Osteoblast (primary cell): ENCODE measurements around the gene CBLB. TPM values are rescaled to one million over a fixed set of nuclear protein-coding genes. Genes with fewer than 3 reads are reported as not detected.

Experiments used
- DNase-seq: peaks from one replicate; pipeline ENCODE4 v3.0.0; 2011; ENCODE audit warnings: low spot score, mixed read lengths; ENCODE audit not compliant: insufficient read length; ENCODE audit errors: missing footprints
- H2AFZ ChIP-seq: 2 replicates; pipeline ENCODE4 v1.6.0; 2011; ENCODE audit warnings: mild to moderate bottlenecking, low read length
- H3K27ac ChIP-seq: 2 replicates; pipeline ENCODE4 v1.5.1; 2011; ENCODE audit warnings: mild to moderate bottlenecking, low read depth, low read length, moderate library complexity
- H3K27me3 ChIP-seq: 2 replicates; pipeline ENCODE4 v1.6.0; 2012; ENCODE audit warnings: mild to moderate bottlenecking, control low read depth, inconsistent platforms, low read length, moderate library complexity; ENCODE audit not compliant: insufficient read depth
- H3K36me3 ChIP-seq: 2 replicates; pipeline ENCODE4 v1.5.1; 2011; ENCODE audit warnings: mild to moderate bottlenecking, low read length, control low read depth, moderate library complexity; ENCODE audit not compliant: insufficient read depth
- H3K4me1 ChIP-seq: 2 replicates; pipeline ENCODE4 v1.5.1; 2011; ENCODE audit warnings: mild to moderate bottlenecking, low read length, control low read depth, moderate library complexity; ENCODE audit not compliant: insufficient read depth
- H3K4me2 ChIP-seq: 2 replicates; pipeline ENCODE4 v1.6.0; 2011; ENCODE audit warnings: mild to moderate bottlenecking, low read length; ENCODE audit not compliant: insufficient read depth
- H3K4me3 ChIP-seq: fragments of 200-600 bp; sonication (generic); 3 replicates; pipeline ENCODE4 v1.5.1; 2012; ENCODE audit warnings: mild to moderate bottlenecking, low read length, inconsistent platforms; ENCODE audit not compliant: insufficient read depth
- H3K79me2 ChIP-seq: 2 replicates; pipeline ENCODE4 v1.6.0; 2012; ENCODE audit warnings: mild to moderate bottlenecking, low read length, control low read depth, inconsistent platforms; ENCODE audit not compliant: insufficient read depth
- H3K9me3 ChIP-seq: 2 replicates; pipeline ENCODE4 v1.5.1; 2011; ENCODE audit warnings: low read depth, low read length, control low read depth
- H4K20me1 ChIP-seq: 2 replicates; pipeline ENCODE4 v1.6.0; 2012; ENCODE audit warnings: mild to moderate bottlenecking, low read length, control low read depth; ENCODE audit not compliant: insufficient read depth
- total RNA-seq: library from RNA; depleted of rRNA; stranded (reverse); fragments of >200 nt; gene quantifications from 2 replicates; pipeline ENCODE4 v1.2.3, GENCODE V29; 2012
- TF ChIP-seq, protein P1 (sequence below): IDR thresholded peaks from 2 replicates; pipeline ENCODE4 v1.5.1; 2011; ENCODE audit warnings: mild to moderate bottlenecking, low read depth, low read length, moderate library complexity; ENCODE audit errors: extremely low read depth

The CBLB gene
- total RNA-seq, 1 donor = 128 TPM

DNA sequence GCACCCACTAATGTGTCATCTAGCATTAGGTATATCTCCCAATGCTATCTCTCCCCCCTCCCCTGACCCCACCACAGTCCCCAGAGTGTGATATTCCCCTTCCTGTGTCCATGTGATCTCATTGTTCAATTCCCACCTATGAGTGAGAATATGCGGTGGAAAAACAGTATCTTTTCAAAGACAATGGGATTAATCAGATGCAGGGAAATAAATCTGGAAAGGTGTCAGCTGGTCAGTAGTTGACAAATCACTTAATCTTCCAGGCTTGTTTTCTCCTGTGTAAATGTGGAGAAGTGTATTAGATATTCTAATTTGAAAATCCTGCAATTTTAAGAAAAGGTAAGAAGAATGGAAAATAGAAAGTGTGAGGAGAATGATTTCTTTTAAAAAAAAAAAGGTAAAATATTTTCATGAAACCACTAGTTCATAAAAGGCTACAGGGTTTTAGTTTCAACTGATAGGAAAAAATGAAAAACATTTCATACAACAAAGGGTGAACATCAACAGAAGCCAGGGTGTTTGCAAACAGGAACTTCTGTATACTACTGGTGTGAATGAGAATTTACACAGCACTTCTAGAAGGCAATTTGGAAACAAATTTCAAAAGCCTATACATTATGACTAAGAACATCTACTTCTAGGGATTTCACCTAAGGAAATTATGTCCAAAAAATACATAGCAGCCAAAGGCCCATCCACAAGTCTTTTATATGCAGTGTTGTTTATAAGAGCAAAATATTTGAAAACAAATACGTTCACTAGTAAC, 113.5 kb downstream of the CBLB start:
- peaks cover 28% of the 10 kb centered on the region for H4K20me1 ChIP-seq

DNA sequence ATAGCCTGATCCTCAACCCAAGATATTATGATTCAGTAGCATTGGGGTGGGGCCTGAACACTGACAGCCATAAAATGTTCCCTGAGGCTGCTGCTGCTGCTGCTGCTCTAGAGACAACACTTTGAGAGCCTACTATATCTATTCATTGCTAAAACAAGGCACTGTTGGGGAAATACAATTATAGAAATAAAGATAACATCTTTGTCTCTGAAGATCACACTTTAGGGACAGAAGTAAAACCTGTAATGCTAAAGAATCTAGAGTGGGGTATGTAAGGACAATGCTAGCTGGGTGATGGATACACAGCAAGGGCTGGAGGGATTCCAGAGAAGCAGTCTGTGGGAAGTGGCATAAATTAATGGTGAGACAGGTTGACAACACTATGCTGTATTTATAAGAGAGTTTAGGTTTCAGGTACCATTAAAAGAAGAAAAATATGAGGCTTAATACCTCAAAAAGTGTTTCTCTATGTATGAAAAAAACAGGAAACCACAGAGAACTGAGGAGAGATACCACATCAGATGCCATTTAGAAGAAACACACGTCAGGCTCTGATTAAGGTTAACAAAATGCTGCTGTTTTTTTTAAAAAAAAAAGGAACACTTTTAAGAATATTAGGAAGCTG, 115.9 kb downstream of the CBLB start:
- no peak overlapping the region for H3K4me3 ChIP-seq
- DNase-seq = no peak
- no peaks in the 10 kb centered on the region for H3K9me3 ChIP-seq
- H3K4me2 ChIP-seq = peak overlapping the region; percentile 5
- H3K79me2 ChIP-seq = peaks cover 88% of the 10 kb centered on the region
- no peaks in the 10 kb centered on the region for H3K27me3 ChIP-seq
- H3K27ac ChIP-seq = peak overlapping the region; percentile 31
- TF ChIP-seq, protein P1, sequence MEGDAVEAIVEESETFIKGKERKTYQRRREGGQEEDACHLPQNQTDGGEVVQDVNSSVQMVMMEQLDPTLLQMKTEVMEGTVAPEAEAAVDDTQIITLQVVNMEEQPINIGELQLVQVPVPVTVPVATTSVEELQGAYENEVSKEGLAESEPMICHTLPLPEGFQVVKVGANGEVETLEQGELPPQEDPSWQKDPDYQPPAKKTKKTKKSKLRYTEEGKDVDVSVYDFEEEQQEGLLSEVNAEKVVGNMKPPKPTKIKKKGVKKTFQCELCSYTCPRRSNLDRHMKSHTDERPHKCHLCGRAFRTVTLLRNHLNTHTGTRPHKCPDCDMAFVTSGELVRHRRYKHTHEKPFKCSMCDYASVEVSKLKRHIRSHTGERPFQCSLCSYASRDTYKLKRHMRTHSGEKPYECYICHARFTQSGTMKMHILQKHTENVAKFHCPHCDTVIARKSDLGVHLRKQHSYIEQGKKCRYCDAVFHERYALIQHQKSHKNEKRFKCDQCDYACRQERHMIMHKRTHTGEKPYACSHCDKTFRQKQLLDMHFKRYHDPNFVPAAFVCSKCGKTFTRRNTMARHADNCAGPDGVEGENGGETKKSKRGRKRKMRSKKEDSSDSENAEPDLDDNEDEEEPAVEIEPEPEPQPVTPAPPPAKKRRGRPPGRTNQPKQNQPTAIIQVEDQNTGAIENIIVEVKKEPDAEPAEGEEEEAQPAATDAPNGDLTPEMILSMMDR = no peak
- H4K20me1 ChIP-seq = peaks cover 10% of the 10 kb centered on the region
- H3K4me1 ChIP-seq = peaks cover 33% of the 10 kb centered on the region
- H2AFZ ChIP-seq = no peak overlapping the region
- peaks cover 17% of the 10 kb centered on the region for H3K36me3 ChIP-seq

More for the DNA sequence above, 113.5 kb downstream of the CBLB start:
- TF ChIP-seq, protein P1 = no peak
- Histone ChIP-seq H3K4me3 (no peak overlapping the region), H3K4me2 (no peak overlapping the region), H3K9me3 (no peaks in the 10 kb centered on the region), H2AFZ (no peak overlapping the region), H3K27me3 (no peaks in the 10 kb centered on the region), H3K79me2 (peaks cover 96% of the 10 kb centered on the region), H3K27ac (no peak overlapping the region), H3K36me3 (peaks cover 30% of the 10 kb centered on the region), H3K4me1 (peaks cover 18% of the 10 kb centered on the region)
- DNase-seq = no peak

DNA sequence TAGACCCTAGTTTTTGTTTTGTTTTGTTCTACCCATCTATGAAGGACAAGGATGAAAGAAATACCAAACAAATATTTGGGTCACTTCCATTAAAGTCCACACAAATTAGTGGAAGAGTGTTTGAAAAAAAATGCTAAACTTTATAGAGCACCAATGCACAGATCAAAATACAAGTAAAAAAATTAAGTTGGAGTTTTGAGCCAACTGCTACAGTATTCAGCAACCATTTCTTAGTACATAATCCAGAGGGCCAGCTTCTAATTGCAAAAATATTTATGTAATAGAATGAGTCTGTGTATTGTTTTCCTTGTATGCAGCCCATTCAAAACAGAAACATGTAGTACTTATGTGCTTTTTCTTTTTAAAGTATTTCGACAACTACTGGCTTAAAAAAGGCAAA, 121.1 kb downstream of the CBLB start:
- Histone ChIP-seq H3K9me3 (no peaks in the 10 kb centered on the region), H3K27ac (peak overlapping the region; percentile 74), H3K4me2 (peak overlapping the region; percentile 27), H3K27me3 (no peaks in the 10 kb centered on the region), H3K4me1 (peaks cover 34% of the 10 kb centered on the region), H3K79me2 (peaks cover 73% of the 10 kb centered on the region), H3K36me3 (peaks cover 35% of the 10 kb centered on the region), H3K4me3 (no peak overlapping the region), H2AFZ (no peak overlapping the region), H4K20me1 (peaks cover 11% of the 10 kb centered on the region)
- TF ChIP-seq, protein P1 = no peak
- no peak for DNase-seq

DNA sequence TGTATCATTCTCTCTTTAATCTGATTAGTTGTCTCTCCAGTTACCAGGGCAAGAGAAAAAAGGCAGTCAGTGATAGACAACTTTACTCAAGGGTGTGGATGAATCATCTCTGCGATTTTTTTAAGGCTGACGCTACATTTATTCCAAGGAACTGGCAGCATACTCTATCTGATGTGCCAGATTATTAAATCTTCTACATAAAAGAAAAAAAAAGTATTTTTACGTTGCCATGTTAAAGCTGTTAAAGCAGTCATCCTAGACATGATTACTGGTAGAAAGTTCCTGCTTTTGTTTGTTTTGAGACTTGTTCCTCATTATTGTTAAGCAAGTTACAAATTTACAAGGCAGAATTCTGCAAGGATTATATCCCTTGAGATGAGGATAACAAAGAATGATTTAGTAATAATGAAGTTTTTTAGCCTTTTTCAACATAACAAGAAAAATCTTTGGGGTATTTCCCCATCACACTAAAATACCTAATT, 121.7 kb downstream of the CBLB start:
- peaks cover 35% of the 10 kb centered on the region for H3K36me3 ChIP-seq
- peaks cover 29% of the 10 kb centered on the region for H3K4me1 ChIP-seq
- H3K79me2 ChIP-seq = peaks cover 68% of the 10 kb centered on the region
- peak overlapping the region; percentile 27 for H3K4me2 ChIP-seq
- peak overlapping the region; percentile 74 for H3K27ac ChIP-seq
- H3K27me3 ChIP-seq = no peaks in the 10 kb centered on the region
- no peak for DNase-seq
- H3K4me3 ChIP-seq = no peak overlapping the region
- no peaks in the 10 kb centered on the region for H3K9me3 ChIP-seq
- no peak overlapping the region for H2AFZ ChIP-seq
- TF ChIP-seq, protein P1 = no peak
- H4K20me1 ChIP-seq = peaks cover 6% of the 10 kb centered on the region
